SK-N-MC (cell line): ENCODE data around the gene MUL1.

Experiments
- EZH2 ChIP-seq: fragments of 200-600 bp; sonication (generic); IDR thresholded peaks from one replicate; pipeline ENCODE4 v1.6.1; 2017; ENCODE audit warnings: antibody characterized with exemption
- POLR2AphosphoS5 ChIP-seq: IDR thresholded peaks from 2 replicates; pipeline ENCODE4 v1.6.1; 2012; ENCODE audit warnings: mild to moderate bottlenecking, low read depth, low read length, borderline replicate concordance

- no peak for TF ChIP-seq POLR2AphosphoS5
- TF ChIP-seq EZH2, result no peak
Measured at GRCh38 chr1:20462397-20462796, 45.6 kb downstream of the MUL1 start.
